Peyer's patch (tissue), 4 donors: ENCODE data around the gene MCTP1. TPM values are rescaled to one million over a fixed set of nuclear protein-coding genes. Genes with fewer than 3 reads are reported as not detected.
"Not testable (repeated sequence)": the region's sequence is repeated elsewhere in the genome, so short reads cannot be mapped to it uniquely, and the experiment has no call there.

Experiments used
- DNase-seq, 3 donors: peaks; one replicate each; pipeline ENCODE4 v3.0.0-alpha.2; 2017 to 2019
- H3K27ac ChIP-seq, 4 donors: fragments of 200-600 bp; sonication (generic); one replicate each; pipeline ENCODE4 v1.5.1; 2016 to 2019
- H3K27me3 ChIP-seq, 2 donors: fragments of 200-600 bp; sonication (generic); one replicate each; pipeline ENCODE4 v1.5.1; 2019
- H3K36me3 ChIP-seq, 3 donors: fragments of 200-600 bp; sonication (generic); one replicate each; pipeline ENCODE4 v1.5.1; 2016 to 2019
- H3K4me1 ChIP-seq, 4 donors: fragments of 200-600 bp; sonication (generic); one replicate each; pipeline ENCODE4 v1.5.1; 2016 to 2019
- H3K4me3 ChIP-seq, 4 donors: fragments of 200-600 bp; sonication (generic); 1 replicate in 3 of 4; 2 replicates in 1 of 4; pipeline ENCODE4 v1.5.1; 2016 to 2019; ENCODE audit warnings: mild to moderate bottlenecking in 1 of 4
- H3K9me3 ChIP-seq, 4 donors: fragments of 200-600 bp; sonication (generic); one replicate each; pipeline ENCODE4 v1.5.1; 2016 to 2019; ENCODE audit warnings: mild to moderate bottlenecking in 1 of 4
- CTCF ChIP-seq, 6 experiments: fragments of 450-650 bp in 4 of 6; fragments of 200-600 bp in 2 of 6; sonication (generic) in 1 of 6; IDR thresholded peaks; one replicate each; pipeline ENCODE4 v1.5.1; 2017 to 2019; ENCODE audit warnings: antibody characterized with exemption in 6 of 6, mild to moderate bottlenecking in 3 of 6, moderate library complexity in 1 of 6
- POLR2A ChIP-seq, 2 donors: fragments of 450-650 bp; IDR thresholded peaks; one replicate each; pipeline ENCODE4 v1.5.1; 2017; ENCODE audit warnings: antibody characterized with exemption in 2 of 2, mild to moderate bottlenecking in 2 of 2, moderate library complexity in 2 of 2
- total RNA-seq, 4 donors: library from RNA; depleted of rRNA; stranded (reverse); fragments of >200 nt; gene quantifications; one replicate each; pipeline ENCODE4 v1.1.0, GENCODE V29; 2016

MCTP1 gene
- total RNA-seq, 4 donors from 2014 or later, result 4.7 to 61.1 (median 11.3) TPM

DNA sequence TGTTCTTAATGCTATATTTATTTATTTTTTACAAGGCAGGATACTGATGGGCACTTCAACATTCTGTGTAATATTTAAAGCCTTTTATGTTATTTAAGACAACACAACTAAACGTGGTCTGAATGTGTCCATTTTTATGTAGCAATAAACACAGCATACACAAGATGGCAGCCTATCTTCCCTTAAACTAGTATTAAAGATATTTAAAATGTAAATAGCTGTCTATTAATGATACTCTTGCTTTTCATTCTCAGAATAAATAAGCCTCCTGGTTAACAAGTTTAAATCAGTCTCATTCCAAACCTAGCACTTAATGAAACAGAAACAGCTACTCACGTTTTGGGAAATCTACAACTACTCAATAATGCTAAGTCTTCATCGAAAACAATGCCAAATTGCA lies 315.7 kb downstream of the MCTP1 start:
- DNase-seq, result no peak
- H3K4me3 ChIP-seq, result no peak overlapping the region
- no peak overlapping the region for H3K27ac ChIP-seq
- no peaks in the 10 kb centered on the region for H3K36me3 ChIP-seq
- H3K9me3 ChIP-seq, result no peaks in the 10 kb centered on the region
- H3K4me1 ChIP-seq, result no peaks in the 10 kb centered on the region
- H3K27me3 ChIP-seq, result no peaks in the 10 kb centered on the region
- TF ChIP-seq CTCF (IDR thresholded peaks at IDR 0.05), result peak in 1 of 6 experiments; percentile 8
- no peak for TF ChIP-seq POLR2A (IDR thresholded peaks at IDR 0.05)

DNA sequence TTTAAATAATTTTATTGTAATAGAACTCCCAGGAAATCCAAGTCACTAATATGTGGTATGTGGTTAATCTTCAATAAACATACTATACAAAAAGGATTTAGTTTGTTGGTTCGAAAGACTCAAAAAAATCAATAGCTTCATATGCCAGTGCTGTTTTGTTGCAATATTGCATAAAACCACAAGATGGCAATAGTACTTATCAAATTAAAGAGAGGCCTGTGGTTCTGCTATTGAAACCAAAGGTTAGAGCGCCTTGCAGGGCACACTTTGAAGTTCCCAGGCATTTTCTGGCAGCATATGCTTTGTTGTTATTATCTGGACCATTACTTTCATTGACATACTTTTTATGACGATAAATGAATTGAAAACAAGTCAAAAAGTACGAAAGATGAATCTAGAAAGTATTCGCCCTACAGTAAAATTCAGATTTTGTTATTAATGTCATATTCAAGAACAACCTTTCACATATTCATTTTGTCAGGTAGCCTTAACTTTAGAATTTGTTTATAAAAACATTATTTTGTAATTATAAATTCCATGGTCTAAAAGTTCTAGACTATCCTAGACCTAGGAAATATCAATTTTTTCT lies 316.3 kb downstream of the MCTP1 start:
- no peaks in the 10 kb centered on the region for H3K4me1 ChIP-seq
- no peak overlapping the region for H3K27ac ChIP-seq
- H3K36me3 ChIP-seq, result no peaks in the 10 kb centered on the region
- no peaks in the 10 kb centered on the region for H3K27me3 ChIP-seq
- no peak for DNase-seq
- no peaks in the 10 kb centered on the region for H3K9me3 ChIP-seq
- no peak overlapping the region for H3K4me3 ChIP-seq
- TF ChIP-seq POLR2A (IDR thresholded peaks at IDR 0.05) (no peak), CTCF (IDR thresholded peaks at IDR 0.05) (peak in 5 of 6 experiments; percentile 54 to 75 (median 62))

DNA sequence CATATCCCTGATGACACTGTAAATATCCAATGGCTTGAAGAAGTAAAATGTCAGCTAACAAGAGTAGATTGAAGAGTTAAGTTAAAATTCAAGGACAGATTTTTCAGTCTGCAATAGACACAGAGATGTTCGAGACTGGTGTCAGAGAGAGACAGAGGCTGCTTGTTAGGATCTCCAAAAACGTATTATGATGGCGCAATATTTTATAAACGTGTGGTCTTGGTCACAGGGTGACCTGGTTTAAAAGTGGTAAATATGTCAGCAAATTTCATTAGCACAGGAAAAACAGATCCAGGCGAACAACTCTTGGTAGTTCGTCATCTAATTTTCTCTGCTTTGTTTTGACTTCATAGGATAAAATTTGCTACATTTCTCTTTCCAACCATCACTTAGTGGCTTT lies 317.4 kb downstream of the MCTP1 start:
- Histone ChIP-seq H3K4me1 (no peaks in the 10 kb centered on the region), H3K4me3 (no peak overlapping the region), H3K36me3 (no peaks in the 10 kb centered on the region), H3K27me3 (no peaks in the 10 kb centered on the region), H3K9me3 (no peaks in the 10 kb centered on the region), H3K27ac (no peak overlapping the region)
- DNase-seq, result no peak
- no peak for TF ChIP-seq POLR2A (IDR thresholded peaks at IDR 0.05)
- TF ChIP-seq CTCF (IDR thresholded peaks at IDR 0.05), result no peak

- H3K4me1 ChIP-seq, H3K4me3 ChIP-seq, H3K27me3 ChIP-seq, DNase-seq, H3K9me3 ChIP-seq, H3K27ac ChIP-seq, H3K36me3 ChIP-seq: not testable (repeated sequence)
These were observed 325.6 kb downstream of the MCTP1 start for GRCh38 chr5:94959279-94959678.

DNA sequence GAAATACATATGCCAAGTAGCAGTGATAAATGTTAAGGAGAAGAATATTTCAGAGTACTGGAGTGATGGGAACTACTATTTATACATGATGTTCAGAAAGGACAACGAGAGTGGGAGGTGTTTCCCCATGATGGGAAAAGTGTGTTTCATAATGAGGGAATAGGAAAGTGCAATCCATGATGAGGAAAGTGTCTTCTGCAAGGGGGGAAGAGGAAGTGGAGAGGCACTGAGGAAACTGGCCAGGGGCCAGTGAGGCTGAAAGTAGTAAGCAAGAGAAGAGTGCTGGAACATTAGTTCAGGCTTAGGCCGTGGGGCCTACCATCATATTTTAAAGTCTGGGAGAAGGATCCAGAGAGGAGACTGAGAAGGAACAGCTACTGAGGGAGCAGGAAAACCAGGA lies 339.2 kb downstream of the MCTP1 start:
- no peaks in the 10 kb centered on the region for H3K4me1 ChIP-seq
- no peaks in the 10 kb centered on the region for H3K36me3 ChIP-seq
- no peak overlapping the region for H3K4me3 ChIP-seq
- no peaks in the 10 kb centered on the region for H3K9me3 ChIP-seq
- no peak overlapping the region for H3K27ac ChIP-seq
- DNase-seq, result peak in 1 of 3 donors; percentile 49
- TF ChIP-seq CTCF (IDR thresholded peaks at IDR 0.05) (no peak), POLR2A (IDR thresholded peaks at IDR 0.05) (no peak)
- H3K27me3 ChIP-seq, result no peaks in the 10 kb centered on the region

- no peaks in the 10 kb centered on the region for H3K4me1 ChIP-seq
These were observed 340.7 kb downstream of the MCTP1 start for GRCh38 chr5:94944160-94944559.

More at GRCh38 chr5:94944160-94944559, 340.7 kb downstream of the MCTP1 start:
- H3K9me3 ChIP-seq, result no peaks in the 10 kb centered on the region
- no peak overlapping the region for H3K4me3 ChIP-seq
- no peak for TF ChIP-seq CTCF (IDR thresholded peaks at IDR 0.05)
- TF ChIP-seq POLR2A (IDR thresholded peaks at IDR 0.05), result no peak
- H3K36me3 ChIP-seq, result no peaks in the 10 kb centered on the region
- no peak for DNase-seq
- no peaks in the 10 kb centered on the region for H3K27me3 ChIP-seq
- H3K27ac ChIP-seq, result no peak overlapping the region
